ENCODE results near the gene METTL14.

Gene METTL14

GRCh38 chr4:118759481-118759880 is 74.3 kb downstream of the METTL14 start:
- FAIRE-seq: no peak

- FAIRE-seq: no peak
These were observed 74.9 kb downstream of the METTL14 start for GRCh38 chr4:118760092-118760491.

- no peak for FAIRE-seq
These were observed 75.3 kb downstream of the METTL14 start for GRCh38 chr4:118760493-118760892.

GRCh38 chr4:118761397-118762016 is 76.3 kb downstream of the METTL14 start:
- peak; percentile 64 for FAIRE-seq

- no peak for FAIRE-seq
These were observed 77.0 kb downstream of the METTL14 start for GRCh38 chr4:118762155-118762554.

- peak; percentile 85 for FAIRE-seq
These were observed 77.7 kb downstream of the METTL14 start for GRCh38 chr4:118762730-118763477.

All from endometrium (tissue), 2 donors.